ENCODE results near the gene GRIK4.

The GRIK4 gene

DNA sequence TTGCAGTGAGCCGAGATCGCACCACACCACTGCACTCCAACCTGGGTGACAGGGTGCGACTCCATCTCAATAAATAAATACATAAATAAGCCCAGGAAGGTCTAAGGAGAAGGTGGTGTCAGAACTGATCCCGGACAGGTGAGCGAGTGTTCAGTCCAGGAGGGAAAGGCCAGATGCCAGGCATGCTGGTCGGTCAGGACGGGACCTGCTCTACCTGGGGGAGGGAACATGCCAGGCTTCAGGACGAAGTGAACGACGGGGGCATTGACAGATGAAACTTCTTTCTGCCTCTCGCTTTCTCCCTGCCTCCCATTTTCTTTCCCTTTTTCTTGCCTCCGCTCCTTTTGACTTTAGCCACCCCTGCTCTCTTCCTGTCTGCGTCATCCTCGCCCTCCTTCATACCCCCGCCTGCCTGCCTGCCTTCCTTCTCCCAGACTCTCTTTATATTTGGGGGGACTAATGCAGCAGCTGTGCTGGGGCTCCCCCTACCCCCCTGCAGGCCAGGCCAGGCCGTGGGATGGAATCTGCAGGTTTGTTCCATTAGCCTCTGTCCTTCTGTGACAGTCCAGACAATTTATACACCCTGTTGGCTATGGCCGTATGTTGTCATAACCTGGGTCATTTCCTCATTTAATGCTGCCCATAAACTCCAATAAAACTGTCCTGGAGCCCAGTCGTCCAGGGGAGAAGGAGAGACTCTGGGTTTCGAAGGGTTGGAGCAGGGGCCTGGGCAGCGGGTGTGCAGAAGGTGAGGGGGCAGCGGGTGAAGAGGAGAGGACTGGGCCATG lies 303.2 kb downstream of the GRIK4 start:
- no peak for DNase-seq (ENCODE audit: low read depth)

DNA sequence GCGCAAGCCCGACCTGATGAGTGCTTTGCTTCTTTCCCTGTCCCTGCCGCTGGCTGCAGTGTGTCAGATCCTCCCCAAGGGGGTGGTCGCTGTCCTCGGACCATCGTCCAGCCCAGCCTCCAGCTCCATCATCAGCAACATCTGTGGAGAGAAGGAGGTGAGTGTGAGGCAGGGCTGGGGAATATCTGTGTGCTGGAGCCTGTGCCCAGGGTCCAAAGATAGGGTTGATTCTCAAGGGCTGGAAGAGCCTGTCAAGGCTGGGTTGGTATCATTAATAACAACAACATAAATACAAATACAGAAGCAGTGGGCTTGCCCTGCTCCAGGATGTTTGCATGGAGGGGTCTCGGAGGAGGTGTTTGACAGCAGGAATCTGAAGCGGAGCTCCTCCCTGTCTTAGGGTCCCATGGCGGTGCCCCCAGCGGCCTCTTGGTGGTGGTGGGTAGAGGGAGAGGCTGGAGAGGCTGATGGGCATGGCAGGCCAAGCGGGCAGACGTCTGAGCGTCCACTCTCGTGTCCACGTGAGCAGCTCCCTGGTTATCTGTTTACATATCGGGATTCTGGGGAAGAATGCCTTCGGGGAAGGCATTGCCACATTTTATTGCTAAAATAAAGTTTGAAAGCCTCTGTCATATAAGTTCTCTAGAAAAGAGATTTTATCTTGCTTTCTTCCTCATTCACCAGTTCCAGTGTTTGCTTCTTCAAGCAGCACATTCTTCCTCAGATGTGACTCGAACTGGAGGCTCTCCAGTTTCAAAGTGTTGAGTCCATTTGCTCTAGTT lies 304.0 kb downstream of the GRIK4 start:
- DNase-seq (ENCODE audit: low read depth): no peak

GRCh38 chr11:120816176-120816575 lies 304.6 kb downstream of the GRIK4 start:
- no peak for DNase-seq (ENCODE audit: low read depth)

GRCh38 chr11:120816711-120817110 lies 305.2 kb downstream of the GRIK4 start:
- no peak for DNase-seq (ENCODE audit: low read depth)

GRCh38 chr11:120817158-120817557 lies 305.6 kb downstream of the GRIK4 start:
- DNase-seq (ENCODE audit: low read depth): no peak

- no peak for DNase-seq (ENCODE audit: low read depth)
These were observed 306.5 kb downstream of the GRIK4 start for GRCh38 chr11:120818097-120818496.

GRCh38 chr11:120819003-120819402 lies 307.5 kb downstream of the GRIK4 start:
- DNase-seq (ENCODE audit: low read depth): no peak

DNA sequence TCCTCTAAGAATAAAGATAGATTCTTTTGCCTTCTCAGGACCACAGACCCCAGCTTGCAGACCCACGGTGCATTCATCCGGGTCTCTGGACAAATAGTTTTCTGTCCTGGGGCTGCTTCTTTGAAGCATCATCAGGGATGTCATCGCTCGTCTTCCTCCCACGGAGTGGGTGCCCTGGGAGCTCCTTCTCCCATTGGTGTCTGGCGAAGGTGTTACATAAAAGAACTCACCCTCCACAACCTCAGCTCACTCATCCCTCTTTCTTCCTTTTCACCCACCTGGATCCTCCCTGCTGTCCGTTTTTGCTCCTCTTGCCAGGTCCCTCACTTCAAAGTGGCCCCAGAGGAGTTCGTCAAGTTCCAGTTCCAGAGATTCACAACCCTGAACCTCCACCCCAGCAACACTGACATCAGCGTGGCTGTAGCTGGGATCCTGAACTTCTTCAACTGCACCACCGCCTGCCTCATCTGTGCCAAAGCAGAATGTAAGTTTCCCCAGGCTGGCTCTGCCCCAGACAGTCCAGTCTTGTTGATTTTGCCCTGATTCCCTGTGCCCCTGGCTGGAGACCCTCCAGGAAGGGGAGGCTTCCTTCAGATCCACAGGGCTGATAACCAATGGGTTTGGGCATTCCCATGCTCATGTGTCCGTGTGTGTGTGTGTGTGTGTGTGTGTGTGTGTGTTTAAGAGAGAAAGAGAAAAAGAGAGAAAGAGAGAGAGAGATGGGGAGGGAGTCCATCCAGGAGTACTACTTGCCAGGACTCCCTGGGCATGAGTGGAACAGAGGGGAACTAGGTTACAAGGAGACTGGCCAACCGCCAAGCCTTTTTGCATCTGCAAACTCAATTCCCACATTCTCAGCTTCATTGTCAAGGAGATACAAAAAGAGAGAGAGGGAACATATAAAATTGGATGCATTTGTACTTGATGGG lies 308.2 kb downstream of the GRIK4 start:
- no peak for DNase-seq (ENCODE audit: low read depth)

GRCh38 chr11:120823159-120823558 lies 311.6 kb downstream of the GRIK4 start:
- DNase-seq (ENCODE audit: low read depth): no peak

- DNase-seq (ENCODE audit: low read depth): no peak
These were observed 312.7 kb downstream of the GRIK4 start for GRCh38 chr11:120824242-120824641.

- no peak for DNase-seq (ENCODE audit: low read depth)
These were observed 315.6 kb downstream of the GRIK4 start for GRCh38 chr11:120827198-120827597.

GRCh38 chr11:120827820-120828219 lies 316.3 kb downstream of the GRIK4 start:
- DNase-seq (ENCODE audit: low read depth): no peak

GRCh38 chr11:120828847-120829246 lies 317.3 kb downstream of the GRIK4 start:
- no peak for DNase-seq (ENCODE audit: low read depth)

DNA sequence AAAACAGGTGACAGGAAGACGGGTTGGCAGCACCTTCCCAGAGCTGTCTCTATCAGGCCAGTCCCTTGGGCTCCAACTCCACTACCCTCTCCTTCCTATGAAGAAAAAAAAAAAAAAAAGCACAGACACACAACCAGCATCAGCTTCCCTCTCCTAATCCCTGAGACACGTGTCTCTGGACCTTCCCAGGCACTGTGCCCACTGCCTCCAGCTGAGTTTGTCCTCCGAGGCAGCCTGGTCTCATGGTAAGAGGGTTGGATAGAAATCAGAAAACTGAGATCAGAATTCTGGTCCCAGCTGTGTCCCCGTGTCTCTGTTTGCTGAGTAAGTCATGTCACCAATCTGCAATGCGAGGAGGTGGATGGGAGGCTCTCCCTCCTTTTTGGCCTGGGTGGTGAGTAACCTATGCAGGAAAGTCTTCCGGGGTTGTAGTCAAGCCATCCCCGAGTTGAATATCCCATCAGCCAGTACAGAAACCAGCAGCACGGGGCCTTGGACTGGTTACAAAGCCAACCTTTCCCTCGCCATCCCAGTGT lies 318.6 kb downstream of the GRIK4 start:
- DNase-seq (ENCODE audit: low read depth): no peak

DNA sequence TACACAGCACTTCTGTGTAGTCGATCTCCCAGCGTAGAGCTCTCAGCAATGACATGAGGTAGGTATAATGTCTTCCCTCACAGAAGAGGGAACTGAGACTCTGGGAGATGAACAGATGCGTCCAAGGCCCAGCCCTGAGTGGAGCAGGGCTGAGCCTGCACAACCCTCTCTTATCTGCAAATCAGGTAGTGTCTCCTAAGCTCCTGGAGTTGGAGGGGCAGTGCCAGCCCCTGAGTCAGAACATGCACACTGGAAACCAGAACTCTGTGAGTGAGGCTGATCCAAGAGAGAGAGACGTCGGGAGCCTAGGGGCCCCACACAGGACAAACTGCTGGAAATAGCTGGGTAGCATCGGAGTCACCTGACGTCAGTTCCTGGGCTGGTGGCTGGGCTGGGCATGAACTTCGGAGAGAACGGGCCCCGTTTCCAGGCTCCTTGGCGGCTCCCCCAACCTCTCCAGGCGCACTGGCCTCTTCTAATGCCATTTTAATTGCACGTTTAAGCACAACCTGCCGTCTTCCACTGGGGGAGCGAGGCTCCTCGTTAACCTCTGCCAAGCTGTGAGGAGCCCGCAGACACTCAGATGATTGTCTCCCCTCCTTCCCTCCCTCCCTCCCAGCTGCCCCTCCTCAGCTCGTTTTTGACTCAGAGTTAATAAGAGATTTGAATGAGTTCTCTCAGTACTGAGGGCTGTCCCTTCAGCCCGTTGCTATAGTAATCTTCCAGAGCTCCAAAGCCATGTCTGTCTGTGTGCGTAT lies 321.1 kb downstream of the GRIK4 start:
- DNase-seq (ENCODE audit: low read depth): no peak

DNA sequence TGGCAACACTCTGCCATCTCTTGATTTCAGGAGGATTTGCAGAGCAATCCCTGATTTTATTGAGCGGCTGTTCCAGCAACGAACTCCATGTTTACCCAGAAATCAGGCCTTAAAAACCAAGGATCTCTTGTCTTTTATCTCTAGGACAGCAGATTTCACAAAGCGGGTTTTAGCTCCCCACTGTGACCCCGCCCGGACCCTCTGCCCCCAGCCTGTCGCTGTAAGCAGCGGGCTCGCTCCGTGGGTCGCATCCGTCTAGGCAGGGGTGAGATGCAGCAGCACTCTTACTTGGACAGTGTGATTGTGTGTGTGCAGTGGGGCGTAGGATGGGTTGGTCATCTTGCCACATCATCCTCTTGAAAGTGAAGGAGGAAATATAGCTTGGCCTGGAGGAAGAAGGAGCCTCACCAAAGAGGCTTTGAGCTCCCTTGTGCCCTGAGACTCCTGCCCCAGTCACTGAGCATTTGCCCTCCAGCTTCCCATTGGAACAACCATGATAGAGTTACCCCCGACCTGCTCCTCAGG lies 323.2 kb downstream of the GRIK4 start:
- DNase-seq (ENCODE audit: low read depth): no peak

DNA sequence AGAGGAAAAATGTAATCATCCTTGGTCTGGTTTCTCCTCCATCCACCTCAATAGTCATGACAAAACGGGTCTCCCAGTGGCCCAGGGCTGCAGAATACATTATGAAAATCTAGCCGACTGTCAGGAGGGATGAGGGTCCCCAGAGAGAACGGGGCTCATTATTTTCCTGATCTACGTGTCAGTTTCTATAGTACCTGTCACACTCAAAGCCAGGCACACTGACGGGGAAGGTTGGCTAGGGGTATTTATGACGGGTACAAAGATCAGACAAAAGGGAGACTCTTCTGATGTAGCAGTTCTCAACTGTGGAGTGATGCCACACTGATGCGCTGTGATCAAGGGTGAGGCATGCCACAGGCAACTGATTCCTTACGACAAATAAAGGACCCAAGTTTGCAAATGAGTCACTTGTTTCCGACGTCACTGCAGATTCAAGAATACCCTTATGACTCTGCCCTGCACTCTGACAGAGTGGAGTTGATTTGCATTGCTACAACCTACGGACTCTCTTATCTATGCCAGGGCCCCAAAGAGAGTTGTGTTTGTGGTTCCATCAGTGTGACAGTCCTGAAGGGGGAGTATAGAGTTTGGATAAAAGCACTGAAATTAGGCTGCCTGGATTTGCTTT lies 324.2 kb downstream of the GRIK4 start:
- no peak for DNase-seq (ENCODE audit: low read depth)

DNA sequence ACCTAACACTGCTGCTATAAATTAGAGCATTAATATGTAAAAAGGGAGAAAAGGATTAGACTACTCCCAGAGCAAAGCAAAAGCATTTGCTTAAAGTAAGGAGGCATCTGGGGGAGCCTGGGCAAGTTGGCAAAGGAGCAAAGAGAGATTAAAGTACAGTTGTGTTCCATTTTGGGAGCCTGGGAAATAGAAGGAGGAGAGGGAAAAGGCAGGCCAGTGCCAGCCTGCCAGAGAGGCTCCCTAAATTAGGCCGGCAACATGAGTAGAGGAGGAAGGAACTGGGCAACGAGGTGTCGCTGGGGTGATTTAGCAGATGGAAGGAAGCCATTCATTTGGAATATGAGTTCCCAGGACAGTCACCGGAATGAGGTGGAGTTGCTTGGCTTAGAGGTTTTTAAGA lies 326.1 kb downstream of the GRIK4 start:
- no peak for DNase-seq (ENCODE audit: low read depth)

DNA sequence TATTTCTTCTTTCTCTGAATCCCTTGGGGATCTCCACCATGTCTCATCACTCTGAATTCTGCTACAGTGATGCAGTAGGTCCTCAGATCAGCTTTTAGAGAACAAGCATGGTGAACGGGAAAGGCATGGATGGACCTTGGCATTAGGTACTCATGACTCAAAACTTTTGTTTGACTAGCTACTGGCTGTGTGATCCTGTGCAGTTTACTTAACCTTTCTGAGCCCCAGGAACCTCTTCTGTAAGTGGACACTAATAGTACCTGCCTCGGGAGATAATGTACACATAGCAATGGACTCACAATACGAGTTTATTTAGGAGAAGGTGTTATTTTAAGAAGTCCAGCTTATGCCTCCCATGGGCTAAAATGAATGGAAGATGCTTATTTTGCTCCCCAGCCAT lies 327.7 kb downstream of the GRIK4 start:
- no peak for DNase-seq (ENCODE audit: low read depth)

- no peak for DNase-seq (ENCODE audit: low read depth)
These were observed 328.4 kb downstream of the GRIK4 start for GRCh38 chr11:120839846-120840402.

Data from stimulated activated CD8-positive, alpha-beta memory T cell treated with anti-CD3 and anti-CD28 coated beads, Interleukin-12 subunit alpha, Interleukin-12 subunit beta, amount 100 ng/mL, for 4 hours (primary cell).